H1 (cell line): ENCODE data around the gene PLVAP.

Source experiments
- CHD2 ChIP-seq: IDR thresholded peaks from 2 replicates; pipeline ENCODE4 v1.6.1; 2012; ENCODE audit warnings: low read length, improper control_type of control experiment
- CTCF ChIP-seq, 3 experiments: IDR thresholded peaks; 1 replicate in 2 of 3; 2 replicates in 1 of 3; pipeline versions ENCODE4 v1.5.1 to v1.6.1; 2011; ENCODE audit warnings: low read length in 3 of 3, mild to moderate bottlenecking in 3 of 3, inconsistent platforms in 2 of 3, low read depth in 1 of 3, moderate library complexity in 1 of 3; ENCODE audit not compliant: insufficient read depth in 1 of 3; ENCODE audit errors: control extremely low read depth in 1 of 3
- EGR1 ChIP-seq: IDR thresholded peaks from 2 replicates; pipeline ENCODE4 v1.6.1; 2011; ENCODE audit warnings: low read depth, low read length, borderline replicate concordance
- EP300 ChIP-seq, 2 experiments: IDR thresholded peaks; 1 replicate in 1 of 2; 2 replicates in 1 of 2; pipeline ENCODE4 v1.6.1; 2011 to 2012; ENCODE audit warnings: low read depth in 2 of 2, low read length in 2 of 2, mild to moderate bottlenecking in 2 of 2, borderline replicate concordance in 1 of 2, inconsistent platforms in 1 of 2, moderate library complexity in 1 of 2
- EZH2 ChIP-seq: fragments of 200-600 bp; sonication (generic); IDR thresholded peaks from 2 replicates; pipeline ENCODE4 v1.7.1; 2012; ENCODE audit warnings: low read depth, mild to moderate bottlenecking, moderate library complexity, low read length, inconsistent platforms; ENCODE audit not compliant: severe bottlenecking
- POLR2AphosphoS5 ChIP-seq: IDR thresholded peaks from 2 replicates; pipeline ENCODE4 v1.6.1; 2011; ENCODE audit warnings: low read depth, low read length
- RAD21 ChIP-seq, 2 experiments: IDR thresholded peaks in 1 of 2; conservative IDR thresholded peaks in 1 of 2; 2 replicates each; pipeline ENCODE4 v1.6.1; 2011; ENCODE audit warnings: low read depth in 2 of 2, low read length in 2 of 2, improper control_type of control experiment in 1 of 2, inconsistent platforms in 1 of 2, mild to moderate bottlenecking in 1 of 2, moderate library complexity in 1 of 2
- SIN3A ChIP-seq, 2 experiments: IDR thresholded peaks in 1 of 2; conservative IDR thresholded peaks in 1 of 2; 2 replicates each; pipeline ENCODE4 v1.6.1; 2011 to 2012; ENCODE audit warnings: low read length in 2 of 2, improper control_type of control experiment in 1 of 2, low read depth in 1 of 2, mild to moderate bottlenecking in 1 of 2
- TF ChIP-seq, protein P1 (sequence below): IDR thresholded peaks from 2 replicates; pipeline ENCODE4 v1.6.1; 2012; ENCODE audit warnings: inconsistent platforms
- TF ChIP-seq, protein P2 (sequence below): IDR thresholded peaks from 2 replicates; pipeline ENCODE4 v1.6.1; 2011; ENCODE audit warnings: low read length, improper control_type of control experiment

DNA sequence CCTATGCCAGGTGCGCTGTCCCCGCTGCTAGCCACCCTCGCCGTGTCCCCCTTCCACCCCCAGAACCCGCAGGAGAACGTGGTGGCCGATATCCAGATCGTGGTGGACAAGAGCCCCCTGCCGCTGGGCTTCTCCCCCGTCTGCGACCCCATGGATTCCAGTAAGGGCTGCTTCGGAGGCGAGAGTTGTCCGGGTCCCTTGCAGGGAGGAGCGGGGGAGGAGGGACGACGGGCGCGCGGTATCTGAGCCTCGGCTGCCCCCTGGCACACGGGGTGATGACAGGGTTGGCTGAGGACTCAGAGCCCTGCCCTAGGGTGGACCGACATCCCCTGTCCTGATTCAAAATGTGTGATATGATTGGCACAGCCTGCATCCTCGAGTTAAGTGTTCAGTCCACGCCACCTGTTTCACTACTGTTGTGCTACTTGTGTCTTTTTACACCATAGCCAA, 43.4 kb upstream of the PLVAP start:
- TF ChIP-seq CHD2 (no peak), EZH2 (no peak), EGR1 (no peak), CTCF (IDR thresholded peaks at IDR 0.05; ENCODE audit: control extremely low read depth in 1 of 3, insufficient read depth in 1 of 3, low read depth in 1 of 3, low read length in 3 of 3) (peak; percentile 41 to 49 (median 42)), SIN3A (conservative IDR thresholded peaks at IDR 0.05 in 1 of 2, IDR thresholded peaks at IDR 0.05 in 1 of 2; ENCODE audit: low read depth in 1 of 2, low read length in 2 of 2) (no peak), POLR2AphosphoS5 (no peak), EP300 (IDR thresholded peaks at IDR 0.05; ENCODE audit: borderline replicate concordance in 1 of 2, low read depth in 2 of 2, low read length in 2 of 2) (no peak), RAD21 (IDR thresholded peaks at IDR 0.05 in 1 of 2, conservative IDR thresholded peaks at IDR 0.05 in 1 of 2; ENCODE audit: low read depth in 2 of 2, low read length in 2 of 2) (peak; percentile 56 to 64)
- TF ChIP-seq, protein P1, sequence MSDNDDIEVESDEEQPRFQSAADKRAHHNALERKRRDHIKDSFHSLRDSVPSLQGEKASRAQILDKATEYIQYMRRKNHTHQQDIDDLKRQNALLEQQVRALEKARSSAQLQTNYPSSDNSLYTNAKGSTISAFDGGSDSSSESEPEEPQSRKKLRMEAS = 0 out of 2 replicates have a peak, but pooled peaks have one; percentile 41
- TF ChIP-seq, protein P2, sequence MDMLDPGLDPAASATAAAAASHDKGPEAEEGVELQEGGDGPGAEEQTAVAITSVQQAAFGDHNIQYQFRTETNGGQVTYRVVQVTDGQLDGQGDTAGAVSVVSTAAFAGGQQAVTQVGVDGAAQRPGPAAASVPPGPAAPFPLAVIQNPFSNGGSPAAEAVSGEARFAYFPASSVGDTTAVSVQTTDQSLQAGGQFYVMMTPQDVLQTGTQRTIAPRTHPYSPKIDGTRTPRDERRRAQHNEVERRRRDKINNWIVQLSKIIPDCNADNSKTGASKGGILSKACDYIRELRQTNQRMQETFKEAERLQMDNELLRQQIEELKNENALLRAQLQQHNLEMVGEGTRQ = no peak
